SKM-1 treated with dmso at 0.1 percent for 144 hours (cell line): ENCODE data around the gene ZFP90.
"Not testable (repeated sequence)": the region's sequence is repeated elsewhere in the genome, so short reads cannot be mapped to it uniquely, and the experiment has no call there.

Experiments used
- DNase-seq: peaks from one replicate; lab custom pipeline; 2025; ENCODE audit not compliant: unreplicated experiment; lab: John Stamatoyannopoulos, UW

ZFP90 gene

DNA sequence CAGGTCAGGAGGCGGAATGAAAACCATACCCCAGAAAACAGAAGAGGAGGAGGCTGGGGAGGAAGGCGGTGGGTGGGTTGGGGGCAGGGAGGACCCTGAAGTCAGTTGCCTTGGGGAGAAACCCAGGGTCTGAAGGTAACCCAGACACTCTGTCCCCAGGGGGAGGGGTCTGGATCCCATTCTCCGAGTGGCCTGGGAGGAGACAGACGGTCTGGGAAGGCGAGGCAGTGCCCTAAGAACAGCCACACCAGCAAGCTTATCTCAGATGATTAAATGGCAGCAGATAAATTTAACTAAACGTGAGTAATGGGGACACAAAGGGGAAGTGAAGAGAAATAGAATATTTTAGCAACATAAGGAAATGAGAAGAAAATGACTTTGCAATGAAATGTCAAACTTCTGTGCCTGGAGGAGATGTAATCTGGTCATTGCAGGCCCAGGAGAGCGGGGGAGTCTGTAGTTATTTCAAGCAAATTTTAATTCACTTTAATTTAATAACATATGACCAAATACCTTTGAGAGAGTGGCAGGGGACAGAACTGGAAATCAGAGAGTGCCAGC is 21.4 kb upstream of the ZFP90 start:
- DNase-seq: no peak

DNA sequence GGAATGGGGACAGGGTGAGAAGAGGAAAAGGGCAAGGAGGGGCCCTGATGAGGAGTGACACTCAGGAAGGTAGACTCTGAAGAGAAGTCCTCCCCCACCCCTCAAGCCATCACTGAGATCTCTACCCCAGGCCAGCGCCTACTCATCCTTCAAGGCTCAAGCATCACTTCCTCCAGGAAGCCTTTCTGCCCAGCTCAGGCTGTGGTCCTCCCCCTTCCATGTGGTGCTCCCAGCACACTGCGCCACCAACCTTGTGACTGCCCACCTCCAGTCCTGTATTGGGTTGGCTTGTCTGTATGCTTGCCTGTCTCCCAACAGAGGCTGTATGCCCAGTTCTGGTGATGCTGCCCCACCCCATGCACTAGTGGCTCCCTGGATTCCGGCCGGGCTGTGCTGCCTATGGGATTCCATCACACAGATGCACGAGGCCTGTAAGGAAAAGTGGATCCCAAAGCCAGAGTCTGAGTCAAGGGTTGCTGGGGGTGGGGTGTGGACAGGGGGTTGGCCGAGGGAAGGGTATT is 19.8 kb upstream of the ZFP90 start:
- DNase-seq: no peak

DNA sequence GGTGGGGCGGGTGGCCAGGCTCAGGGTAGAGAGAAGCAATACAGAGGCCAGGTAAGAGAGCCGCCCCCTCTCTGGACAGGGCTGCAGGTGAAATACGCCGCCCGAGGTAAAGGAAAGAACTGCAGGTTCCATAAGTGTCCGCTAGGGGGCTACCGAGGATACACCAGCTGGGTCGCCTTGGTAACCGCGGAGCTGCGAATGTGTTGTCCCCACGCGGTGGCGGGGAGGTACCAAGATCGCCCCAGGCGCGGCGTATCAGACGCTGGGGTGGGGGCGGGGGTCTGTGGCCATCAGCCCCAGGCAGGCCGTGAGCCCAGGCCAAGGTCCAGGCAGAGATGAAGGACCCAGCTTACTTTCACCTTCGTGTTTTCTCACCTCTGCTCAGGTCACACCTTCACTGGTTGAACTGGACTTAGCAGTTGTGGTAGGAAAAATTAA is 18.4 kb upstream of the ZFP90 start:
- peak; percentile 87 for DNase-seq

GRCh38 chr16:68524069-68524820 is 14.8 kb upstream of the ZFP90 start:
- no peak for DNase-seq

GRCh38 chr16:68526143-68526781 is 12.8 kb upstream of the ZFP90 start:
- DNase-seq: no peak

DNA sequence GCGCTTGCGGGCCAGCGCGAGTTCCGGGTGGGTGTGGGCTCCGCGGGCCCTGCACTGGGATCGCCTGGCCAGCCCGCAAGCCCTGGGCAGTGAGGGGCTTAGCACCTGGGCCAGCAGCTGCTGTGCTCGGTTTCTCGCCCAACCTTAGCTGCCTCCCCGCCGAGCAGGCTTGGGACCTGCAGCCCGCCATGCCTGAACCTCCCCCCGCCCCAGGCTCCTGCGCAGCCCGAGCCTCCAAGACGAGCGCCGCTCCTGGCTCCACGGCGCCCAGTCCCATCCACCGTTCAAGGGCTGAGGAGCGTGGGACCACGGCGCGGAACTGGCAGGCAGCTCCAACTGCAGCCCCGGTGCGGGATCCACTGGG is 12.3 kb upstream of the ZFP90 start:
- DNase-seq: no peak

- DNase-seq: no peak
These were observed 10.9 kb upstream of the ZFP90 start for GRCh38 chr16:68528233-68528632.

DNA sequence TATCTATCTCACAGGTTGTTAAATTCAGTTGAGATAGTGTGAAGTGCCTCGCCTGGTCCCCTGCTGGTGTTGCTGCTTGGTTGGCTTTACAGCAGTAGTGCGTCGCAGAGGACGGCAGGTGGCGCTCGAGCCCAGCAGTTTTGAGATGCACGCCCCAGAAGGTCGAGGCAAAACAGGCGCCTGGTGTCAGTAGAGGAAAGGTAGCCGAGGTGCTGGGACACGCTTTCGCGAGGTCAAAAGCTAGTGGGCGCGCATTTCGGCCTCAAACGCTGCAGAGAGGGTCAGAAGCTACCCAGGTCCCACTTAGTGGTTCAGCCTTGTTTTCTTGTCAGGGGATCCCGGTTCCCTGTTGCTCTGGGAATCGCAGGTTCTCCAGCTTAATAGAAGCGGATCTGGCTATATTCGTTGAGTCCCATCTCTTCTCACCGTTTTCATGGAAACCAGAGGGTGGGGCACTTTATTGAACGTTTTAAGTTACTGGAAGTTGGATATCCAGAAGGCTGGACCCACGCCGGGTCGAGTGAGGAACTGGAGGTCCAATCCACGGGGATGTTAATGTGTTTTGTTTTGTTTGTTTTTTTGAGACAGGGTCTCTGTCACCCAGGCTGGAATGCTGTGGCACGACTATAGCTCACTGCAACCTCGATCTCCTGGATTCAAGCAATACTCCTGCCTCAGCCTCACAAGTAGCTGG is 10.3 kb upstream of the ZFP90 start:
- peak; percentile 89 for DNase-seq

- DNase-seq: no peak
These were observed 9.5 kb upstream of the ZFP90 start for GRCh38 chr16:68529608-68529930.

- DNase-seq: peak; percentile 83
These were observed 9.0 kb upstream of the ZFP90 start for GRCh38 chr16:68529931-68530701.

- DNase-seq: no peak
These were observed 5.2 kb upstream of the ZFP90 start for GRCh38 chr16:68533937-68534336.

- DNase-seq: no peak
These were observed 3.8 kb upstream of the ZFP90 start for GRCh38 chr16:68535331-68535730.

GRCh38 chr16:68539711-68540239 is 684 bp downstream of the ZFP90 start:
- no peak for DNase-seq

GRCh38 chr16:68548947-68549346 is 9.9 kb downstream of the ZFP90 start:
- DNase-seq: no peak

DNA sequence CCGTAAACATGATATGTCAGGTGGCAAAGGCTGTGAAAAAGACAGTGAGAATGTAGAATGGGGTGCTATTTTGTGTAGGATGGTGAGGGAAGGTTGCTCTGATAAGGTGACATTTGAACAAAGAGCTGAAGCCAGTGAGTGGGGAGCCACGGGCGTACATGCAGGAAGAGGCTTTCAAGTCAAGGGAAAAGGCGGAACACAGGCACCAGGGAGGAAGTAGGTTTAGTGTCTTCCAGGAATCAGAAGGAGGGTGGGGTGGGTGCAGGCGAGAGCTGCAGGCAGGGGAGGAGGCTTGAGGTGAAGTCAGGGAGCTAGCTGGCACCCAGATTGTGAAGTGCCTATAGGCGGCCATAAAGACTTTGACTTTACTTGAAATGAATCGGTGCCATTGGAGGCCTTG is 14.1 kb downstream of the ZFP90 start:
- DNase-seq: no peak

DNA sequence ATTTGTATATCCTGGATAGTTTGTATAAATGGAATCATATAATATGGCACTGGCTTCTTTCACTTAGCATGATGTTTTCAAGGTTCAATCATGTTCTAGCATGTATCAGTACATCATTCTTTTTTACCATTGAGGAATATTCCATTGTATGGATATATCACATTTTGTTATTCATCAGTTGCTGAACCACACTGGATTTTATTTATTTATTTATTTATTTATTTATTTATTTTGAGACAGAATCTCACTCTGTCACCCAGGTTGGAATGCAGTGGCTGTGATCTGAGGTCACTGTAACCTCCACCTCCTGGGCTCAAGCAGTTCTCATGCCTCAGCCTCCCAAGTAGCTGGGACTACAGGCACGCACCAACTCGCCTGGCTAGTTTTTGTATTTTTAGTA is 21.2 kb downstream of the ZFP90 start:
- not testable (repeated sequence) for DNase-seq

- no peak for DNase-seq
These were observed 24.7 kb downstream of the ZFP90 start for GRCh38 chr16:68563631-68564381.

DNA sequence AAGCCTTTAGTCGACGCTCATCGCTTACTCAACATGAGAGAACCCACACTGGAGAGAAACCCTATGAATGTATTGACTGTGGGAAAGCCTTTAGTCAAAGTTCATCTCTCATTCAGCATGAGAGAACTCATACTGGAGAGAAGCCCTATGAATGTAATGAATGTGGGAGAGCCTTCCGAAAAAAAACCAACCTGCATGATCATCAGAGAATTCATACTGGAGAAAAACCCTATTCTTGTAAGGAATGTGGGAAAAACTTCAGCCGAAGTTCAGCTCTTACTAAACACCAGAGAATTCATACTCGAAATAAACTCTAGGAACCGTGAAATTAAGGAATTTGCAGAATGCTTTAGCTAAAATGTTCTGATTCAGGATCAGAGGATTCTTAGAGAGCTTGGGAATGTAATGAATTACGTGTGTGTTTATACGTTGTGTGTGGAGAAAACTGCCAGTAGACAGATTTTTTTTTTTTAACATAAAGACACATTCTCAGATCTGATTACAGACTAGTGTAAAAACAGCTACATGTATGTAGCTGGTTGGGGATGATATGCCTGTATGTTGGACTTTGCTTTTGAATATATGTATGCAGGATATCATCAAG is 25.4 kb downstream of the ZFP90 start:
- no peak for DNase-seq

- no peak for DNase-seq
These were observed 35.4 kb downstream of the ZFP90 start for GRCh38 chr16:68574479-68574878.

GRCh38 chr16:68575082-68575481 is 36.0 kb downstream of the ZFP90 start:
- no peak for DNase-seq
